ENCODE measurements around the gene GCHFR. TPM values are rescaled to one million over a fixed set of nuclear protein-coding genes. Genes with fewer than 3 reads are reported as not detected.

GCHFR gene
- polyA plus RNA-seq, 1 of the 3 experiments (the other 2 are of a cell fraction): 0.67 TPM

GRCh38 chr15:40796512-40796911 is 32.6 kb downstream of the GCHFR start:
- Histone ChIP-seq H3K36me3 (replicated peaks in 1 of 2; ENCODE audit: control insufficient read depth in 1 of 2, insufficient read depth in 2 of 2, low read length in 1 of 2) (peaks cover 0 to 5% of the 10 kb centered on the region in 2 experiments), H3K79me2 (ENCODE audit: insufficient read depth) (peaks cover 73% of the 10 kb centered on the region), H3K4me1 (ENCODE audit: control insufficient read depth in 1 of 2, insufficient read depth in 2 of 2, low read depth in 1 of 2, low read length in 1 of 2) (peaks cover 0 to 4% of the 10 kb centered on the region in 2 experiments; a peak in 1 of 4 replicates), H2AFZ (ENCODE audit: low read depth) (no peak overlapping the region), H3K9me3 (no peaks in the 10 kb centered on the region), H3K27ac (ENCODE audit: low read depth in 2 of 2, low read length in 1 of 2) (no peak overlapping the region), H3K4me2 (no peak overlapping the region), H4K20me1 (ENCODE audit: insufficient read depth) (no peaks in the 10 kb centered on the region), H3K9ac (no peak overlapping the region), H3F3A (replicated peaks; ENCODE audit: insufficient read depth) (peaks cover 11% of the 10 kb centered on the region), H3K27me3 (ENCODE audit: insufficient read depth) (no peaks in the 10 kb centered on the region), H3K4me3 (ENCODE audit: low read depth in 2 of 2, low read length in 1 of 2) (no peak overlapping the region), H3K9me2 (no peaks in the 10 kb centered on the region)
- WGBS (ENCODE audit: low lambda C conversion rate): 97% methylated on average over 5 of the region's 5 CpGs
- CTCF ChIA-PET: interaction anchor here (0.6 to 1.9 kb wide), 3 partner anchors 14 to 206 kb away, joined by 3 to 9 read pairs (median 4); no protein-coding TSS in a partner anchor
- DNase-seq: no peak
- POLR2A ChIA-PET: no interaction called here
- TF ChIP-seq YY1 (IDR thresholded peaks at IDR 0.05; ENCODE audit: low read depth) (no peak), EZH2phosphoT487 (IDR thresholded peaks at IDR 0.05; ENCODE audit: borderline replicate concordance, low read depth) (no peak), CHD2 (IDR thresholded peaks at IDR 0.05; ENCODE audit: low read length, partially characterized antibody) (no peak), USF1 (IDR thresholded peaks at IDR 0.05; ENCODE audit: borderline replicate concordance, low read depth) (no peak), RCOR1 (IDR thresholded peaks at IDR 0.05; ENCODE audit: low read length) (no peak), CTCF (IDR thresholded peaks at IDR 0.05) (no peak), MEF2A (IDR thresholded peaks at IDR 0.05; ENCODE audit: borderline replicate concordance, low read depth) (no peak), SMC3 (IDR thresholded peaks at IDR 0.05; ENCODE audit: low read depth, low read length) (no peak), USF2 (IDR thresholded peaks at IDR 0.05; ENCODE audit: borderline replicate concordance, low read depth, low read length) (no peak), MXI1 (IDR thresholded peaks at IDR 0.05; ENCODE audit: low read depth, low read length) (no peak), TAF1 (IDR thresholded peaks at IDR 0.05; ENCODE audit: borderline replicate concordance, low read depth, low read length) (no peak), TEAD4 (IDR thresholded peaks at IDR 0.05; ENCODE audit: borderline replicate concordance, insufficient read depth) (no peak), GABPA (IDR thresholded peaks at IDR 0.05; ENCODE audit: low read depth) (no peak), IRF3 (IDR thresholded peaks at IDR 0.05; ENCODE audit: low read depth, low read length) (no peak), GATA2 (CRISPR knock-in tag; IDR thresholded peaks at IDR 0.05) (no peak), RXRA (IDR thresholded peaks at IDR 0.05; ENCODE audit: borderline replicate concordance, low read depth) (no peak), MAX (IDR thresholded peaks at IDR 0.05; ENCODE audit: low read depth) (no peak), NRF1 (IDR thresholded peaks at IDR 0.05; ENCODE audit: low read depth, low read length) (no peak)

Measured in SK-N-SH (cell line).